HG03280 (cell line): ENCODE measurements around the gene PLXNA3.
"Not testable (repeated sequence)": the region's sequence is repeated elsewhere in the genome, so short reads cannot be mapped to it uniquely, and the experiment has no call there.

Source experiments
- ATAC-seq: cut with Tn5 transposase; IDR thresholded peaks from one replicate; pipeline ENCODE4 v1.9.1; 2021; ENCODE audit warnings: mild to moderate bottlenecking, moderate library complexity; ENCODE audit not compliant: unreplicated experiment

Gene PLXNA3

DNA sequence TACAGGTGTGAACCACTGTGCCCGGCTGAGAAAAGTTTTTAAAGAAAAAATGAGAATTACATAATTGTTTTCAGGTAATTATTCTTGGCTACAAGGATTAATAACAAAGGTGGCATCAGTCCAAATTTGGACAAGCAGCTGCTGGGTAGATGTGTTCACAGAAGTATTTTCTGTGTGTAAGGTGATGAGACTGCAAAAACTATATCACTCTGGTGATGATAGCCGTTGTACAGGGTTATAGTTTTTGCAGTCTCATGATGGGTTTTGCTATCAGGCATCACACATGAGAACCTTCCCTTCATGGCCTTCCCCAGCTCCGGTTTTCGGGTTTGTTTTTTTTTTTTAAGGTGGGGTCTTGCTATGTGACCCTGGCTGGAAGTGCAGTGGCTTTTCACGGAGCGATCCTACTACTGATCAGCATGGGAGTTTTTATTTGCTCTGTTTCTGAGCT, 37.4 kb downstream of the PLXNA3 start:
- no peak for ATAC-seq

DNA sequence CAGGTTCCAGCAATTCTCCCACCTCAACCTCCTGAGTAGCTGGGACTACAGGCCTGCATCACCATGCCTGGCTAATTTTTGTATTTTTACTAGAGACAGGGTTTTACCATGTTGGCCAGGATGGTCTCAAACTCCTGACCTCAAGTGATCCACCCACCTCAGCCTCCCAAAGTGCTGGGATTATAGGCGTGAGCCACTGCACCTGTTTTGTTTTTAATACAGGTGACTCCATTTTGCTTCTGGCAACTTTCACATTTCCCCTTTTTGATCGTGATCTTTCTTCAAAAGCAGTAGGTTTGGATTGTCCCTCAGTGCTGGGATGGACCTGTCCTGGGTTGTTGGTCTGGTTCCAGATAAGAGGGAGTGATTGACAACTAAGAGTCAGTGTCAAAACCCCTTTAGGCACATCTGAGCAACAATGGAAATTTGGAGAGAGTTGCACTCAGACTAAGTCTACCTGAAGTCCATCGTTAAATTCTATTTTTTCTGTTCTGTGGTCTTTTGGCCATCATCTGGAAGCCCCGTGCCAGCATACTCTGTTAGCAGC, 38.6 kb downstream of the PLXNA3 start:
- ATAC-seq, result not testable (repeated sequence)

DNA sequence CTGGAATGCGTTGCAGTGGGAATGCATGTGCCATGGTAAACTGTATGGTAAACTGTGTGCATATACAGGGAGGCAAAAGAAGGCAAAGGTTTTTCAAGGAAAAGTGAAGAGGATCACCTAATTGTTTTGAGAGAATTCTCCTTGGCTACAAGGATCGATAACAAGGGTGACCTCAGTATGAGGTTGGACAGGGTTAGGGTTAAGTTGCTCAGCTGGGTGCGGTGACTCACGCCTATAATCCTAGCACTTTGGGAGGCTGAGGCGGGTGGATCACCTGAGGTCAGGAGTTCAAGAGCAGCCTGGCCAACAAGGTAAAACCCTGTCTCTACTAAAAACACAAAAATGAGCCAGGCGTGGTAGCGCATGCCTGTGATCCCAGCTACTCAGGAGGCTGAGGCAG, 43.3 kb downstream of the PLXNA3 start:
- ATAC-seq, result not testable (repeated sequence)

DNA sequence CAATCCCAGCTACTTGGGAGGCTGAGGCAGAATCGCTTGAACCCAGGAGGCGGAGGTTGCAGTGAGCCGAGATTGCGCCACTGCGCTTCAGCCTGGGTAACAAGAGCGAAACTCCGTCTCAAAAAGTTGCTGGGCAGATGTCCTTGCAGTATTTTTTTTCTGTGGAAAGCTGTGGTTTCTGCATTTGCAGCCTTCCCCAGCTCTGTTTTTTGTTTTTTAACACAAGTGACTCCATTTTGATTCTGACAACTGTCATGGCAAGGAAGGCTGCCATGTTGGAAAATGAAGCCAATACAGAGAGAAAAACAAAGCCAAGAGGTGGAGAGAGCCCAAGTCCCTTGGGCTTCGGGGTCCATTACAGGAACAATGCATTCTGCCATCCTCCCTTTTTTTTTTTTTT, 44.0 kb downstream of the PLXNA3 start:
- ATAC-seq, result no peak

DNA sequence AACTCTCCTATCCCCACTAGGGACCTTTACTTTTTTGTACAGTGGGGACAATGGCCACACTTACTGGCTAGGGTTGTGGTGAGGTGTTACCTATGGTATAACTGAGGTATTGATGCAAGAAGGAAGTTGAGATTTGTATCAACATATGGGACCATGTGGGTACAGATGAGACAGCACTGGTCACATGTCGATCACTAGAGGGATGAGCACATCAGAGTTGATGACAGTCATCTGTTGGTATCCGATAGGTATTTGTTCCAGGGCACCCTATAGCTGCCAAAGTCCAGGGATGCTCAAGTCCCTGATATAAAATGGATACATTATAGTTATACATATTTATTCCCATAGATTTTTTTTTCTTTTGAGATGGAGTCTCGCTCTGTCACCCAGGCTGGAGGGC, 44.9 kb downstream of the PLXNA3 start:
- ATAC-seq, result no peak

DNA sequence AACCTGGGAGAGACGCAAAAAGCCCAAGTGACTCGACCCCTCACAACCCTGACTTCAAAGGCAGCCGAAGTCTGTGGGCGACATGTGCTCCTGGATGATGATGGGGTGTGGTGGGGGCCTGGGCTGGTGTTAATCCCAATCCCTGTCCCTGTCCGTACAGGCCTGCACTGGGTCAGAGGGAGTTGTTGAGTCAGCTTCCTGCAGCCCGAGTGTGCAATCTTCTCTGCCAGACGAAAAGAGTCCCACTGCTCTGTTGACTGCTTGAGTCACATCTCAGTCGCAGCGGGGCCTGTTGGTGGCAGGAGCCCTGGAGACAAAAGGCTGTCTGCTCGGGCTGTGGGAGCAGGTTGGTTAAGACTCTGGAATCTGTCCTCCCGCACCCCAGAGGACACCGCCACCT, 47.7 kb downstream of the PLXNA3 start:
- no peak for ATAC-seq

DNA sequence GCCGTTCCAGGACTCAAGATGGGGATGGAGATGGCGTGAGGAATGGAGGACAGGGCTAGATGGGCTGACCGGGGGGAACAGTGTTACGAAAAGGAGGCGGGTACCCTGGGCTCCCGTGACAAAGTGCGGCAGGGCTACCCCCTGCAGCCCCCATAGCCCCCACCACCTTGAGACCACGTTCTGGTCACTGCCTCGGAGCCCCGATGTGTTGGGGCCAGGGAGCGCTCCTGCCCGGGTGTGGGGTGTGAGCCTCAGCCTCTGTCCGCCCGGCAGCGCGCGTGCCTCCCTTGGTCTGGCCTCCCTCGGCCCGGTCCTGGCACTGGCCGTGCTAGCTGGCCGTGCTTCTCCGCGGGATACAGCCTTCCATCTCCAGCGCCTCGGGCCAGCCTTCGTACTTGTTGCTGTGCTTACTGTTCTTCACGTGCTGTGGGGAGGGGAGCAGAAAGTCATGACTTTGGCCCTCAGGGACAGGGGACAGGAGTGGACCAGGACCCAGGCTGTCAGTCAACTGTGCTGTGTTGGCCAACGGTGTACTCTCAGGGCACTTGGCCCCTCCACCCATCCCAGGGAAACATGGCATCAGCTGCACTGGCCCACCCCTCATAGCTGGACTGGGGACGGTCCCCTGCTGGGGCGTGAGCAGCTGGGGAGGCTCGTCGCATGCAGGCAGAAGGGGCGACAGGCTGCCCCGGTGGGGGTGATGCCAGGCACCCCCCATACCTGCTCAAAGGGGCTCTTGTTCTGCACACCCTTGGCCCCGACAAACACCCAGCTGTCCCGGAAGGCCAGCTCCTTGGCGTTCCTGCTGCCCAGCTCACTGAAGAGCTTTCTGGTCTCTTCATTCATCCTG, 48.6 kb downstream of the PLXNA3 start:
- no peak for ATAC-seq

DNA sequence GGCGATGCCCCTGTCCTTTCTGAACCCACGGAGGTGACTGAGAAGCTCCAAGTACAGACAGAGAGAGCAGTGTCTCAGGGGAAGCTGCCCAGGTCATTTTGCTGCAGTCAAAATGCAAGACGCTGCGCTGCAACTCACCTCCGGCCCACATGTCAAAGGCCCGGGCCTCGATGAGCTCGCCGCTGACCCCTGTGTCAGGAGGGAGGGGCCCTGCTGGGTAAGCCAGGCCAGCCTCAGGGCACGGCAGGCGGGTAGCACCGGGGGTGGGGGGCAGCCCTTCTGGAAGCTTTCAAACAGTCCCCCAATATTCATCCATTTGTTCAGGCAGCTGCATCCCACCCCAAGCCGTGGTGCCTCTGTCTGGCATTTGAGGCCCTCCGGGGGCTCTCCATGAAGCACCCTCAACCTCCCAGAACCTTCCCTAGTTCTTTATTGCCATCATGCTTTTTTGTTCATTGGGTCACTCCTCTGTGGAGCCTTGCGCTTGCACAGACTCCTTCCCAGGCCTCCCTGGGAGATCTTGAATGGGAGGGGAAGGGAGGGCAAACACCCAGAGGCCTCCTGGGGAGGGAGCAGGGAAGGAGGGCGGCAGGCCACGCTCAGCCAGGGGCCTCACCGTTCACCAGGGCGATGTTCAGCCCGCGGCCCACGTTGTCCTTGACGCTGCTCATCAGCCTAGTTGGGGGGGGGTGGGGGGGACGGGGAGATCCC, 49.7 kb downstream of the PLXNA3 start:
- ATAC-seq, result no peak

DNA sequence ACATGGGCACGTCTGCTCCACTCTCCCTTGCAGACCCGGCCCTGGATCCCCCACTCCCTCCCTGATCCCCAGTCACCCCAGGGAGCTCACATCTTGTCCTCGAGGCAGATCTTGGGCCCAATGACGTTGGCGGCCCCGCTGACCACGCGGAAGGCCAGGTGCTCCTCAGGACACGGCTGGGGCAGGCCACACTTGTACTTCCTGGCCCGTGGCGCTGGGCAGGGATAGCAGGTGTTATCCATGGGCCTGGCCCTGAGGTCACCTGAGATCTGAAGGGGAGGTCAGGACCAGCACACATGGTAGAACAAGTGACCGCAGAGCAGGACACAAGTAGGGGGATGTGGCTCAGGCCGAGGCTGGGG, 50.3 kb downstream of the PLXNA3 start:
- no peak for ATAC-seq

DNA sequence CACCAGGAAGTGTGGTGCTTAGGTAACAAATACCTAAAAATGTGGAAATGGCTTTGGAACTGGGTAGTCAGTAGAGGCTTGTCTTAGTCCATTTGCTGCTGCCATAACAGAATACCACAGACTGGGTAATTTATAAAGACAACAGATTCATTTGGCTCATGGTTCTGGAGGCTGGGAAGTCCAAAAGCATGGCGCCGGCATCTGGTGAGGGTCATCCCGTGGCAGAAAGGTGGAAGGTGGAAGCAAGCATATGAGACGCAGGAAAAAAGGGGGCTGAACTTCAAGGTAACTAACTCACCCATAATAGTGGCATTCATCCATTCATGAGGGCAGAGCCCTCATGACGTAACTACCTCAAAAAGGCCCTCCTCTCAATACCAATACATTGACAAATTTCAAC, 51.4 kb downstream of the PLXNA3 start:
- ATAC-seq, result no peak

DNA sequence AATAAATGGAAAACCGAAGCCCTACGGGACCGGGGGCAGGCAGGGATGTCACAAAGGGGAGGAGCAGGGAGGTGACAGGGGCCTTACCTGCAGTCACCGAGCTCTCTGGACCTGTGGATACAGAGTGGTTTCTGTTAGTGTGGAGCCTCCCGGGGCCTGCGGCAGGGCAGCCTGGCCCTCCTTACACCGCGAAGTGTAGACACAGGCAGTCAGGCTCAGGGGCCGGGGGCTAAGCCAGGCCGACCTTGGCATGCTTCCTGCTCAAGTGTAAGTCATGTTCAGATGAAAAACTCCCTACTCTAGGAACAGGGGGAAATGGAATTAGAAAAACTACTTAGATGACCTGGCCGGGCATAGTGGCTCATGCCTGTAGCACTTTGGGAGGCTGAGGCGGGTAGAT, 53.7 kb downstream of the PLXNA3 start:
- no peak for ATAC-seq

DNA sequence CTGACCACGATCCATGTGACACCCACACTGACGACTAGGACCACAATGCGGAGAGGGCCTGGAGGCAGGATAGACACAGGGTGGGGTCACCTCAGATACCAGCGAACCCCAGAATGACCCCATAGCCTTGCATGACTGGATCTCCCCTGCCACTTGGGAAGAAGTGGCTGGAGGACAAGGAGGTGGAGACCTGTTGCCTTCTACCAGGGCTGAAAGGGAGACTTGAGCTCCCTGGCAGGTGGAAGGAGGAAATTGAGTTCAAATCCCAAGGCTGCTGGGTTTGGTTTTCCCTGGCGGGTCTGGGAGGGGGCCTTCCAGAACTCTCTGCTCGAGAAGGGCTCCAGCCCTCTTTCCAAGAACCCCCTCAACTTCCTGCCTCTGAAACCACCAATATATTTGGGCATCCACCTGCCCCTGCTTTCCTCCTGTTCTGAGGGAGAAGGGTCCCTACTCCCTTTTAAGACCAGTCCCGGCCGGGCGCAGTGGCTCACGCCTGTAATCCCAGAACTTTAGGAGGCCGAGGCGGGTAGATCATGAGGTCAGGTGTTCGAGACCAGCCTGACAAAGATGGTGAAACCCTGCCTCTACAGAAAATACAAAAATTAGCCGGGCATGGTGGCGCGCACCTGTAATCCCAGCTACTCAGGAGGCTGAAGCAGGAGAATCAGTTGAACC, 54.9 kb downstream of the PLXNA3 start:
- no peak for ATAC-seq

DNA sequence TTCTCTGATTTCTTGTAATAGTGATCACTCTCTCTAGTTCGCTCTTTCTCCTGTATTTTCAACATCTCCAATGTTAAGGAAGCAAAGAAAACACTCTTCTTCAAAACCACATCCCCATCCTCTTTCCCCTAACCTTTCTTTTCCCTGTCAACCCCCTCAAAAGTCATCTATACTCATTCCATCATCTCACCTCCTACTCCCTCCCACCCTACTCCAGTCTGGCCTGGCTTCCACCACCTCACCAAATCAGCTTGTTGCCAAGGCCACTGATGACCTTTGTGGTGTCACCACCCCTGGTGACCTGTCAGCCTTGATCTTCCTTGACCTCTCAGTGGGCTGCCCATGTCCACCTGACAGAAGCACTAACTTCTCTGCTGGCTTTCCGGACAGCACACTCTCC, 55.6 kb downstream of the PLXNA3 start:
- ATAC-seq, result no peak

DNA sequence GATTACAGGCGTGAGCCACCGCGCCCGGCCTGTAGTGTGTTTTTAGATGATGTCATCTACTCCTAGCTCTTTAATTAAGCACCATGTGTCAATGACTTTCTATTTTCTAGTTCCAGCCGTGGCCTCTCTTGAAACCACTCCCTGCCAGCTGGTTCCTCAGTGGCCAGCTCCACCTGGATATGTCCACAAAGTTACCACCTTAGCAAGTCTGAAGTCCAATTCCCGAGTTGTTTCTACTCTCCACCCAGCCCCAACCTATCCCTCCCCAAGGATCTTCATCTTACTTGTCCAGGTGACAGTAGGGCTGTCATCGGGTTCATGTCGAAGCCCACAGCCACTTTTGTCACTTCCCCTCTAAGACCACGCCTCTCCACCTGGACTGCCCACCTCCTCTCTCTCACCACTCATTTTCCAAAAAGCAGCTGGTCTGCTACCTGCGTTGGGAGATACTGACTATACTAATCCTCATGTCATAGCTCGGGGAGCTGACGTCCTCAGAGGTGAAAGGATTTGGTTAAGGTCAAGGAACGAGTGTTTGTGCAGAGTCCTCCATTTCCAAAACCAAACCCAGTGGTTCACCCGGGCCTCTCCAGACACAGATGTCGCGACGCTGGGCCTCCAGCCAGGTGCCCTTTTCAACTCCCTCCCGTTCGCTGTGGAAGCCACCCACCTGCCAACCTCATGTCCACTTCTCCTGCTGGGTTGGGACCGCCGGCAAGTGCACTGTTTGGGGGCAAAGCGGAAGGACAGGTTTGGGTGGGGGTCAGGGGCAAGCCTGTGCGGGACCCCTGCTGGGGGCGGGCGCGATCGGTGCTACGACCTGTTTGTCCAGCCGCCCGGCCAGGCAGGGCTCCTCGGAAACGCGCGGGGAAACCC, 57.2 kb downstream of the PLXNA3 start:
- ATAC-seq, result no peak

DNA sequence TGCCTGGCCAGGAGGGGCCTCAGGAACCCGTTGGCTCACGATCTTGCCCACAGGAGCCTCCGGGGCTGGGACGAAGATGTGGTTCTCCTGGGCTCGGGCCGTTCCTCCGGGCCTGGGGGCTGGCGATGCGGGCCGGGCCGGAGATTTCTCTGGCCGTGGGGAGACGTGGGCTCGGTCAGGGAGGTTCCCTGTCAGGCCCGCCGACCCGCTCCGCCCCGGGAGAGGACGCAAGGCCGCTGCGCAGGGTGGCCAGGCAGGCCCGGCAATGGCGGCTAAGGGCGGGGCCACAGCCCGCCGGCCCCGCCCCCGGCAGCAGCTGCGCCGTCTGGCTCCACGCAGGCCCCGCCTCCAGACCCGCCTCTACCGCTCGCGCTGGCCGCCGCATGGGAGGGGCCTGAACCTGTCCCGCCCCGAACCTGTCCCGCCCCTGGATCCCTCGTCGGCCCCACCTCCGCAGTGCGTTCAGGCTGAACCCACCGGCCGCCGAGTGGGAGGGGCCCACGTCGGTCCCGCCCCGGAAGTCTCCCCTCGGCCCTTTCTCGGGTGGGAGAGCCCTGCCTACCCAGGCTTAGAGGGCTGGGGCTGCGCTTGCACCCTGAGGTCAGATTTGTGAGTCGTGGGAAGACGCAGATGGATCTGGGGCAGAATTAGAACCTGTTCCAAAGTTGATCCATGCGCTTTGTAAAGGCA, 58.0 kb downstream of the PLXNA3 start, which contains the start of gene FAM3A:
Gene FAM3A, minus strand, starts transcription at position 267 of the 690 bp plus-strand sequence. CDS start 460 bp downstream, outside the sequence.
- peak; percentile 93 for ATAC-seq

DNA sequence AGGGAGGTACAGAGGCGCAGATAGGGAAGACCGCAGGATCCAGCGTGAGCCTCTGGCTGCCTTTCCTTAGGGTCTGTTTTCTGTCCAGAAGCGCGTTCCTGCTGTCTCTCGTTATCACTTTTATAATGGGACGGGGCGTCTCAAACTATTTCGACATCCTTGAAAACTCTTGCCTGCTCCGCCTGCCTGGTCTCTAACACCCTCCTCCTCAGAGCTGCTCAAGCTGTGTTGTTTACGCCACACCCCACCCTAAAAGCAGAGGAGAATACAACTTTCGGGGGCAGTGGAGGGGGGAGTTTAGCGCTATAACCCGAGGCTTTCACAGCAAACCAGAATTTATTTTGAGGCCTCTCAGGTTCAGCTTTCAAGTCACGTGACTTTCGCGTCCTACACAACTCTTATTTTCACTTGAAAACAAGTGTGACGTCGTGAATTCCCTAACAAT, 58.6 kb downstream of the PLXNA3 start:
- ATAC-seq, result peak; percentile 7

DNA sequence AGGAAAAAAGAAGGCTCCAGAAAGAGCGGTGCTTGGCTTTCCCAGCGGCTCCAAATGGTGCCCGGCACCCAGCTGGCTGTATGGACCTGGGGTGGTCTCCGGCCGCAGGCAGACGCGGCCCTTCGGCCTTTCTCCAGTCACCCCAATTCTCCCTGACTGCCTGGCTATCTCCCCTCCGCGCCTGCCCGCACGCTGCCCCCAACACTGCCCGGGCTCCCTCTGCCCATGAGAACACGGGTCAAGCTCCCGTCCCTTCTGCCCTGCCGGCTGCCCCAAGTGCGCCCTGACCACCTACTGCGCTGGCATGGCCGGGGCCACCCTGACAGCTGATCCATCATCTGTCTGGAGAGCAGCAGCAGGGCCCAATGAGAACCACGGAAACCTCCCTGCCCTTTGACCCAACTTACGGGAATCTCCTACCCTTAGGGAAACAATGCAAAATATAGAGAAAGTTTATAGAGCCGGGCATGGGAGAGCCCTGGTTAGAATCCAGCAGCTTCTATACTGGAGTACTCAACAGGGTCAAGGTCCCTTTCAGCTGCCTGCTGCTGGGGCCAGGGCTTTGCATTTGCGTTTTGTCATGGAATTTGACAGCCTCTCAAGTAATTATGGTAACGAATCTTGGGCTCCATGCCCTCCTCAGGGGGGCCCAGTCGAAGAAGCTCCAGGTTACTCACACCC, 59.2 kb downstream of the PLXNA3 start:
- no peak for ATAC-seq

DNA sequence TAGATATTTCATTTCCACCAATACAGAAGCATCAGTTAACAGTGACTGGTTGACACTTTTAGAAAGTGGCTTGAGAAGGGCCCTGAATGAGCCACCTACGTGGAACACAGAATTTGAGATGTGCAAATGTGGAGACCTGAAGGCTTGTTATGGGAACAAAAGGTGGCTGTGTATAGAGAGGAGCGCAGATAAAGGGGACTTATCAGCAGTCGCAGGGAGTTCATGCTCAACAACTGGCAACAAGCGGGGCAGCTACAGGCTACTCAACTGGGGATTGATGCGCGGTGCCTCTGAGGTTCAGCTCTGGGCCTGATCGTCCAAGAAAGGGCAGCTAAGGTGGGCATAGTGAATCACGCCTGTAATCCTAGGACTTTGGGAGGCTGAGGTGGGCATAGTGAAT, 61.3 kb downstream of the PLXNA3 start:
- ATAC-seq, result no peak
